ENCODE data around the gene ATCAY. TPM values are rescaled to one million over a fixed set of nuclear protein-coding genes. Genes with fewer than 3 reads are reported as not detected.

ATCAY gene
- total RNA-seq, 1 experiment from 2014 or later, result not detected

- BruUV-seq (replicated peaks), result no TSS peak
- Histone ChIP-seq H2AFZ (ENCODE audit: low read length) (no peak overlapping the region), H3K4me2 (ENCODE audit: low read length) (no peak overlapping the region), H3K79me2 (ENCODE audit: low read length) (no peaks in the 10 kb centered on the region), H3K9me2 (replicated peaks; ENCODE audit: low read length) (no peaks in the 10 kb centered on the region), H4K20me1 (ENCODE audit: low read length) (no peaks in the 10 kb centered on the region), H3K9me3 (ENCODE audit: low read length) (no peaks in the 10 kb centered on the region), H3K27me3 (ENCODE audit: low read length) (no peaks in the 10 kb centered on the region), H3K9ac (ENCODE audit: low read length) (no peak overlapping the region), H3F3A (ENCODE audit: low read length, unreplicated experiment) (no peaks in the 10 kb centered on the region), H3K4me3 (ENCODE audit: low read length) (no peak overlapping the region), H3K4me1 (ENCODE audit: insufficient read depth, low read length) (no peaks in the 10 kb centered on the region), H3K27ac (ENCODE audit: low read length) (no peak overlapping the region), H3K36me3 (ENCODE audit: low read depth, low read length) (no peaks in the 10 kb centered on the region; the same call in 1 of the 2 replicates)
- DNase-seq, result no peak
- intact Hi-C loops (cut with micrococcal nuclease), result no loop called here
- POLR2A ChIA-PET (ENCODE audit: unreplicated experiment), result no interaction called here
- ATAC-seq, result no peak
- CTCF ChIA-PET, result no interaction called here
- TF ChIP-seq EZH2phosphoT487 (IDR thresholded peaks at IDR 0.05; ENCODE audit: borderline replicate concordance, low read length), result no peak
- TF ChIP-seq, protein P1, sequence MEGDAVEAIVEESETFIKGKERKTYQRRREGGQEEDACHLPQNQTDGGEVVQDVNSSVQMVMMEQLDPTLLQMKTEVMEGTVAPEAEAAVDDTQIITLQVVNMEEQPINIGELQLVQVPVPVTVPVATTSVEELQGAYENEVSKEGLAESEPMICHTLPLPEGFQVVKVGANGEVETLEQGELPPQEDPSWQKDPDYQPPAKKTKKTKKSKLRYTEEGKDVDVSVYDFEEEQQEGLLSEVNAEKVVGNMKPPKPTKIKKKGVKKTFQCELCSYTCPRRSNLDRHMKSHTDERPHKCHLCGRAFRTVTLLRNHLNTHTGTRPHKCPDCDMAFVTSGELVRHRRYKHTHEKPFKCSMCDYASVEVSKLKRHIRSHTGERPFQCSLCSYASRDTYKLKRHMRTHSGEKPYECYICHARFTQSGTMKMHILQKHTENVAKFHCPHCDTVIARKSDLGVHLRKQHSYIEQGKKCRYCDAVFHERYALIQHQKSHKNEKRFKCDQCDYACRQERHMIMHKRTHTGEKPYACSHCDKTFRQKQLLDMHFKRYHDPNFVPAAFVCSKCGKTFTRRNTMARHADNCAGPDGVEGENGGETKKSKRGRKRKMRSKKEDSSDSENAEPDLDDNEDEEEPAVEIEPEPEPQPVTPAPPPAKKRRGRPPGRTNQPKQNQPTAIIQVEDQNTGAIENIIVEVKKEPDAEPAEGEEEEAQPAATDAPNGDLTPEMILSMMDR (conservative IDR thresholded peaks at IDR 0.05; ENCODE audit: low read depth, low read length), result no peak
- no peak for TF ChIP-seq EZH2 (IDR thresholded peaks at IDR 0.05; ENCODE audit: low read length, unreplicated experiment)
Observed at GRCh38 chr19:3955688-3956087, 75.2 kb downstream of the ATCAY start.

DNA sequence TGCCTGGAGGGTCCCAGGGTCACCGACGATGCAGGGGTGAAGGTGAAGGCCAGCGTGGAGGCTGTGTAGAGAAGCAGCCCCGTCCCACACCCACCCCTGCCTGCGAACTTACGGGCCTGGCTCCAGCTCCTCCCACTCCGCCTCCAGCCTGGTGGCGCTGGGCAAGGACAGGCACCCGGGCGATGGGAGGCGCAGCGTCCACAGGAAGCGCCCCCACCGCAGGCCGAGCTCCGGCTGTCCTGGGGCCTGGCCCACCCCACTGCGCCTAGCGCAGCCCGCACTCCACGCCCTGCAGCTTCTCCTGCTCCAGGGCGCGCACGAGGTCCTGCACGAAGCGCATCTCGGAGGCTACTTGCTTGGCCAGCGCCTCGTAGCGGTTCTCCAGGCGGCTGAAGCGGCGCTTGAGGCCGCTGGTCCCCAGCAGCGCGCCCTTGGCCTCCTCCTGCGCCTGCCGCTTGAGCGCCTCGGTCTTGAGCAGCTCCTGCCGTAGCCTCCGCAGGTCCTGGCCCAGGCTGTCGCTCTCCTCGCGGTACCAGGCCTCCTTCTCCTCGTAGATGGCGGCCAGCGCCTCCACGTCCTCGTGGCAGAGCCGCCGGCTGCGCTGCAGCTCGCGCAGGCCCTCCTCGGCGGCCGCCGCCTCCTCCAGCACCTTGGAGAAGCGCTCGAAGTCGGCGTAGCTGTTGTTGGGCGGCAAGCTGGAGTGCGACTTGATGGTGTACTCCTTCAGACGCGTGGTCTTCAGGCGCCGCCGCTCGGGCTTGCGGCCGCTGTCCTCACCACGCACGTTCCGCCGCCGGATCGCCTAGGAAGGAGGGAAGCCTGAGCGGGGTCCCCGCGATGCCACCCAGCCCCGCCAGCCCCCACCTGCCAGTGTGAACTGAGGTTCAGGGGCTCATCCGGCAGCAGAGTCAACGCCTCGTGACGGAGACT, 78.6 kb downstream of the ATCAY start:
- CTCF ChIA-PET, result no interaction called here
- BruUV-seq (replicated peaks), result no TSS peak

More for the DNA sequence above, 78.6 kb downstream of the ATCAY start:
- H3F3A ChIP-seq (ENCODE audit: low read length, unreplicated experiment), result no peaks in the 10 kb centered on the region
- TF ChIP-seq EZH2phosphoT487 (IDR thresholded peaks at IDR 0.05; ENCODE audit: borderline replicate concordance, low read length) (no peak), EZH2 (IDR thresholded peaks at IDR 0.05; ENCODE audit: low read length, unreplicated experiment) (no peak)
- TF ChIP-seq, protein P1 (conservative IDR thresholded peaks at IDR 0.05; ENCODE audit: low read depth, low read length), result no peak
- no peaks in the 10 kb centered on the region for H3K9me3 ChIP-seq (ENCODE audit: low read length)
- no peaks in the 10 kb centered on the region for H3K4me1 ChIP-seq (ENCODE audit: insufficient read depth, low read length)
- H3K9ac ChIP-seq (ENCODE audit: low read length), result no peak overlapping the region
- no peaks in the 10 kb centered on the region; the same call in 1 of the 2 replicates for H3K36me3 ChIP-seq (ENCODE audit: low read depth, low read length)
- POLR2A ChIA-PET (ENCODE audit: unreplicated experiment), result no interaction called here
- no peaks in the 10 kb centered on the region for H3K79me2 ChIP-seq (ENCODE audit: low read length)
- no peaks in the 10 kb centered on the region for H3K9me2 ChIP-seq (replicated peaks; ENCODE audit: low read length)
- H3K4me2 ChIP-seq (ENCODE audit: low read length), result no peak overlapping the region
- H4K20me1 ChIP-seq (ENCODE audit: low read length), result no peaks in the 10 kb centered on the region
- H2AFZ ChIP-seq (ENCODE audit: low read length), result no peak overlapping the region
- no peaks in the 10 kb centered on the region for H3K27me3 ChIP-seq (ENCODE audit: low read length)
- no peak for DNase-seq
- no peak for ATAC-seq
- intact Hi-C loops (cut with micrococcal nuclease), result no loop called here
- H3K4me3 ChIP-seq (ENCODE audit: low read length), result no peak overlapping the region
- no peak overlapping the region for H3K27ac ChIP-seq (ENCODE audit: low read length)
